Smooth muscle cell (in vitro differentiated cells): ENCODE data around the gene TBCCD1. TPM values are rescaled to one million over a fixed set of nuclear protein-coding genes. Genes with fewer than 3 reads are reported as not detected.
"Not testable (repeated sequence)": the region's sequence is repeated elsewhere in the genome, so short reads cannot be mapped to it uniquely, and the experiment has no call there.

ENCODE experiments used
- DNase-seq: peaks from one replicate; lab custom pipeline; 2025; ENCODE audit not compliant: unreplicated experiment; lab: John Stamatoyannopoulos, UW
- H2AFZ ChIP-seq: fragments of 200-600 bp; sonication (generic); 2 replicates; pipeline ENCODE4 v1.6.0; 2016; ENCODE audit warnings: antibody characterized with exemption, low read depth, mild to moderate bottlenecking
- H3F3A ChIP-seq: fragments of 200-600 bp; sonication (generic); 2 replicates; pipeline ENCODE4 v1.6.0; 2017; ENCODE audit warnings: antibody characterized with exemption, low read depth
- H3K27ac ChIP-seq: fragments of 200-600 bp; sonication (generic); 2 replicates; pipeline ENCODE4 v1.5.1; 2016; ENCODE audit warnings: low read depth, mild to moderate bottlenecking
- H3K27me3 ChIP-seq: fragments of 200-600 bp; sonication (generic); 2 replicates; pipeline ENCODE4 v1.6.1; 2016; ENCODE audit warnings: low read depth, mild to moderate bottlenecking
- H3K36me3 ChIP-seq: fragments of 200-600 bp; sonication (generic); 2 replicates; pipeline ENCODE4 v1.5.1; 2016; ENCODE audit warnings: low read depth
- H3K4me1 ChIP-seq: fragments of 200-600 bp; sonication (generic); 2 replicates; pipeline ENCODE4 v1.5.1; 2016; ENCODE audit warnings: low read depth
- H3K4me2 ChIP-seq: fragments of 200-600 bp; sonication (generic); 2 replicates; pipeline ENCODE4 v1.6.0; 2016; ENCODE audit warnings: mild to moderate bottlenecking
- H3K4me3 ChIP-seq: fragments of 200-600 bp; sonication (generic); 2 replicates; pipeline ENCODE4 v1.5.1; 2016; ENCODE audit warnings: mild to moderate bottlenecking
- H3K79me2 ChIP-seq: fragments of 200-600 bp; sonication (generic); 2 replicates; pipeline ENCODE4 v1.6.0; 2016; ENCODE audit warnings: low read depth, mild to moderate bottlenecking
- H3K9ac ChIP-seq: fragments of 200-600 bp; sonication (generic); 2 replicates; pipeline ENCODE4 v1.6.0; 2016; ENCODE audit warnings: low read depth
- H3K9me3 ChIP-seq: fragments of 200-600 bp; sonication (generic); replicated peaks from 2 replicates; pipeline ENCODE4 v1.5.1; 2016; ENCODE audit warnings: low read depth
- H4K20me1 ChIP-seq: fragments of 200-600 bp; sonication (generic); 2 replicates; pipeline ENCODE4 v1.6.0; 2016; ENCODE audit warnings: low read depth
- CTCF ChIP-seq: fragments of 200-600 bp; sonication (generic); IDR thresholded peaks from 2 replicates; pipeline ENCODE4 v1.5.1; 2017; ENCODE audit warnings: borderline replicate concordance, mild to moderate bottlenecking, antibody characterized with exemption; ENCODE audit not compliant: insufficient read depth, poor library complexity, severe bottlenecking
- WGBS: methylation state at CpG from one replicate; pipeline ENCODE4 v1.1.7; 2016; ENCODE audit warnings: low lambda C conversion rate; 5-methylcytosine and 5-hydroxymethylcytosine counted together
- polyA plus RNA-seq: library from polyadenylated mRNA; unstranded; fragments of >200 nt; fragmentation: Nextera tagmentation; extraction: Ambion mirVana; gene quantifications from 2 replicates; pipeline ENCODE4 v1.2.1, GENCODE V29; 2016
- total RNA-seq: library from RNA; depleted of rRNA; stranded (reverse); fragments of >200 nt; gene quantifications from 2 replicates; pipeline ENCODE4 v1.2.3, GENCODE V29; 2014

TBCCD1 gene
- total and polyA plus RNA-seq, 2 experiments from 2014 or later = 12.2 to 19.5 TPM

- Histone ChIP-seq H3K27me3 (no peaks in the 10 kb centered on the region), H3F3A (no peaks in the 10 kb centered on the region), H3K79me2 (peaks cover 27% of the 10 kb centered on the region), H2AFZ (peak overlapping the region; percentile 83), H3K4me2 (peak overlapping the region; percentile 96), H3K27ac (peak overlapping the region; percentile 88), H3K4me3 (peak overlapping the region; percentile 80), H3K36me3 (peaks cover 17% of the 10 kb centered on the region), H4K20me1 (peaks cover 4% of the 10 kb centered on the region), H3K9me3 (no peaks in the 10 kb centered on the region), H3K9ac (peak overlapping the region; percentile 96), H3K4me1 (peaks cover 17% of the 10 kb centered on the region)
- no peak for TF ChIP-seq CTCF
- 16% methylated on average over 21 of the region's 21 CpGs for WGBS
- DNase-seq = no peak
These were observed 4.0 kb upstream of the TBCCD1 start for GRCh38 chr3:186570941-186571643.

GRCh38 chr3:186570096-186570940, 3.2 kb upstream of the TBCCD1 start, which contains the start of gene DNAJB11:
TSS of gene DNAJB11 (plus strand) at chr3:186570720. CDS start at chr3:186570898, 178 bp downstream.
- Histone ChIP-seq H3K4me1 (peaks cover 17% of the 10 kb centered on the region), H2AFZ (peak within 1 kb of the TSS; percentile 83), H3K27me3 (no peaks in the 10 kb centered on the region), H3F3A (no peaks in the 10 kb centered on the region), H3K36me3 (peaks cover 11% of the 10 kb centered on the region), H3K9ac (peak within 1 kb of the TSS; percentile 96), H3K4me2 (peak within 1 kb of the TSS; percentile 96), H3K4me3 (peak within 1 kb of the TSS; percentile 80), H3K27ac (peak within 1 kb of the TSS; percentile 88), H4K20me1 (no peaks in the 10 kb centered on the region), H3K9me3 (no peaks in the 10 kb centered on the region), H3K79me2 (peaks cover 34% of the 10 kb centered on the region)
- WGBS = under 1% methylated on average over 59 of the region's 59 CpGs
- DNase-seq = peak; percentile 89
- no peak for TF ChIP-seq CTCF

GRCh38 chr3:186569779-186570095, 2.6 kb upstream of the TBCCD1 start:
- Histone ChIP-seq H3K79me2 (peaks cover 38% of the 10 kb centered on the region), H3F3A (no peaks in the 10 kb centered on the region), H3K4me2 (peak overlapping the region; percentile 92), H4K20me1 (no peaks in the 10 kb centered on the region), H3K4me3 (peak overlapping the region; percentile 61), H3K36me3 (peaks cover 11% of the 10 kb centered on the region), H3K4me1 (peaks cover 17% of the 10 kb centered on the region), H3K9me3 (no peaks in the 10 kb centered on the region), H2AFZ (peak overlapping the region; percentile 81), H3K27me3 (no peaks in the 10 kb centered on the region), H3K27ac (peak overlapping the region; percentile 57), H3K9ac (peak overlapping the region; percentile 59)
- DNase-seq = no peak
- WGBS = 16% methylated on average over 7 of the region's 7 CpGs
- no peak for TF ChIP-seq CTCF

GRCh38 chr3:186569361-186569760, 2.2 kb upstream of the TBCCD1 start:
- not testable (repeated sequence) for H3F3A ChIP-seq, DNase-seq, H3K27ac ChIP-seq, H3K27me3 ChIP-seq, H3K9ac ChIP-seq, H3K9me3 ChIP-seq, H3K36me3 ChIP-seq, H4K20me1 ChIP-seq
- WGBS = 90% methylated on average over 11 of the region's 11 CpGs
- H3K4me1 ChIP-seq = peaks cover 17% of the 10 kb centered on the region
- H3K4me2 ChIP-seq = peak overlapping the region; percentile 92
- H3K79me2 ChIP-seq = peaks cover 40% of the 10 kb centered on the region
- H3K4me3 ChIP-seq = peak overlapping the region; percentile 61
- H2AFZ ChIP-seq = peak overlapping the region; percentile 81
